GM18907 (cell line): ENCODE measurements around the gene HTATSF1.

Source experiments
- ATAC-seq: cut with Tn5 transposase; IDR thresholded peaks from one replicate; pipeline ENCODE4 v1.9.1; 2021; ENCODE audit warnings: mild to moderate bottlenecking, moderate library complexity; ENCODE audit not compliant: unreplicated experiment

HTATSF1 gene

GRCh38 chrX:136497556-136498052 is at the start of gene HTATSF1:
Gene HTATSF1, plus strand, starts transcription at chrX:136497592. Its CDS starts 93 bp downstream, at chrX:136497685.
- peak; percentile 27 for ATAC-seq

GRCh38 chrX:136447968-136448367 is 49.4 kb upstream of the HTATSF1 start:
- ATAC-seq, result no peak

GRCh38 chrX:136450050-136450830 is 47.2 kb upstream of the HTATSF1 start:
- no peak for ATAC-seq

GRCh38 chrX:136452614-136453013 is 44.8 kb upstream of the HTATSF1 start:
- ATAC-seq, result no peak

GRCh38 chrX:136453114-136453513 is 44.3 kb upstream of the HTATSF1 start:
- no peak for ATAC-seq

- no peak for ATAC-seq
Observed at GRCh38 chrX:136453771-136454170, 43.6 kb upstream of the HTATSF1 start.

GRCh38 chrX:136456133-136456532 is 41.3 kb upstream of the HTATSF1 start:
- no peak for ATAC-seq

GRCh38 chrX:136457303-136457917 is 40.0 kb upstream of the HTATSF1 start:
- no peak for ATAC-seq

GRCh38 chrX:136464589-136464988 is 32.8 kb upstream of the HTATSF1 start:
- no peak for ATAC-seq

GRCh38 chrX:136467303-136467702 is 30.1 kb upstream of the HTATSF1 start:
- ATAC-seq, result no peak

GRCh38 chrX:136468391-136469103 is 28.8 kb upstream of the HTATSF1 start:
- no peak for ATAC-seq

- ATAC-seq, result no peak
Observed at GRCh38 chrX:136473663-136474062, 23.7 kb upstream of the HTATSF1 start.

- ATAC-seq, result no peak
Observed at GRCh38 chrX:136475236-136475635, 22.2 kb upstream of the HTATSF1 start.

GRCh38 chrX:136476501-136476900 is 20.9 kb upstream of the HTATSF1 start:
- ATAC-seq, result no peak

GRCh38 chrX:136477026-136477425 is 20.4 kb upstream of the HTATSF1 start:
- no peak for ATAC-seq

- no peak for ATAC-seq
Observed at GRCh38 chrX:136480383-136480782, 17.0 kb upstream of the HTATSF1 start.

GRCh38 chrX:136487647-136488046 is 9.7 kb upstream of the HTATSF1 start, which contains the start of gene BRS3:
Gene BRS3, plus strand, starts transcription at chrX:136487947. Its CDS starts 168 bp downstream, at chrX:136488115.
- no peak for ATAC-seq

- ATAC-seq, result no peak
Observed at GRCh38 chrX:136488706-136489105, 8.7 kb upstream of the HTATSF1 start.

- ATAC-seq, result no peak
Observed at GRCh38 chrX:136491832-136492231, 5.6 kb upstream of the HTATSF1 start.

GRCh38 chrX:136493011-136493410 is 4.4 kb upstream of the HTATSF1 start:
- no peak for ATAC-seq

GRCh38 chrX:136495043-136495442 is 2.3 kb upstream of the HTATSF1 start:
- ATAC-seq, result no peak
